Measurements from ENCODE around the gene WDR54. TPM values are rescaled to one million over a fixed set of nuclear protein-coding genes. Genes with fewer than 3 reads are reported as not detected.

Gene WDR54, protein sequence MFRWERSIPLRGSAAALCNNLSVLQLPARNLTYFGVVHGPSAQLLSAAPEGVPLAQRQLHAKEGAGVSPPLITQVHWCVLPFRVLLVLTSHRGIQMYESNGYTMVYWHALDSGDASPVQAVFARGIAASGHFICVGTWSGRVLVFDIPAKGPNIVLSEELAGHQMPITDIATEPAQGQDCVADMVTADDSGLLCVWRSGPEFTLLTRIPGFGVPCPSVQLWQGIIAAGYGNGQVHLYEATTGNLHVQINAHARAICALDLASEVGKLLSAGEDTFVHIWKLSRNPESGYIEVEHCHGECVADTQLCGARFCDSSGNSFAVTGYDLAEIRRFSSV
- 10 to 100 TPM; 93.7 to 96.9 TPM for total RNA-seq

DNA sequence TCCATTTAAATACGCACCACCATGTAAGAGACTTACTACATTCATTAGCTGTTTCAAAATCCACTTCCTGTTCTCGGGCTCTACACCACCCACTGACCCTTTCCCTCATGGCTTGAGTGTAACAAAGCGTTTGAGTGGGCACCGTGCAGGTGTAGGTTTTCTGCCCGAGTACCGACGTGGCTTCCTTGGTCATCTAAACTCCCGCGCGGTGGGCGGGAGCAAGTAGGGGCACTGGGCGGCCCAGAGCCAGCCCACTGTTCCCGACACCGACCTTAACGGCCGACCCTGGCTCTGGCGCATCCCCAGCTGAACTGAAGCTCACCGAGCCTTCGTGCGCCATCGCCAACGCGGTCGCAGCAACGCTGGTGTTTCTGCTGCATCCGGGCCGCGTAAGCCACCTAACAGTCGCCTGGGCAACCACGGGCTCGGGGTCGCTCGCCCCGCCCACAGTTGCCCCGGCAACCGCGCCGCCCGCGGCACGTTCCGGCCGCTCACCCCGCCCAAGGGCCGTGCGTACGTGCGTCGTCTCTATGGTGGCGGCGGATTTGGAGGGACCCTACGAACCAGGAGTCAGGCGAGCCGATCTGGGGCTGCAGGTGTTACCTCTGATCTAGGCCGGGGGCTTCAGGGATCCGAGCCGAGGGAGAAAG is at the start of gene WDR54, which contains the start of gene C2orf81:
Gene WDR54, plus strand, starts transcription at position 510 of the 650 bp plus-strand sequence. CDS start 424 bp downstream, outside the sequence.
Gene C2orf81, minus strand, starts transcription at position 399 of the 650 bp plus-strand sequence. Its CDS starts 59 bp downstream, at position 340.
- ChIA-PET POLR2A (interaction anchor here (0.7 to 2.8 kb wide), 10 partner anchors 8 to 243 kb away, joined by 3 to 14 read pairs (median 4); partner anchors contain the start of genes INO80B and MOB1A), CTCF (interaction anchor here (0.9 to 2.1 kb wide), 7 partner anchors 20 to 111 kb away, joined by 3 to 8 read pairs (median 4); partner anchors contain the start of genes INO80B and WBP1)
- ATAC-seq, result peak; percentile 85
- H3K4me3 Mint-ChIP-seq, result peak within 1 kb of the TSS; percentile 100
- peaks cover 20% of the 10 kb centered on the region for H3K36me3 Mint-ChIP-seq (ENCODE audit: low read depth)
- H3K27me3 Mint-ChIP-seq (ENCODE audit: low read depth), result no peaks in the 10 kb centered on the region
- DNase-seq, result peak; percentile 96
- H3K4me1 Mint-ChIP-seq (ENCODE audit: low read depth), result peaks cover 33% of the 10 kb centered on the region
- H3K9me3 Mint-ChIP-seq (ENCODE audit: insufficient read depth), result no peaks in the 10 kb centered on the region
- peak within 1 kb of the TSS; percentile 100 for H3K27ac Mint-ChIP-seq

DNA sequence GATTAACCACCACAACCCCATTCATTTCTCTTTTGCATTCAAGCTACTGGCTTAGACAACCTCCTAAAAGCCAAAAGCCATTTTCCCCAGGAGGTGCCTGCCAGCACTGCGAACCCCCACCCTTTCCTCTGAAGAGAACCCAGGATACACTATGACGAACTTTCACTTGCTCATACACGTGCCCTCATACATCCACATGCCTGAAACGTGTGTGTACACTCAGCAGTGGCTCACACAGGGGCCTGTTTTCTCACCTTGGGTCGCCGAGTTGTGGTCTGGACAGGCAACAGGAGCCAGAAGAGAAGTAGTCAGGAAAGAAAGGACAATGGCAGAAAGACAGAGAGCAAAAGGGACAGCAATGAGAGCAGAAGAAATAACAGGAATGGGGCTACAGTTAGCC is 48.9 kb upstream of the WDR54 start:
- ATAC-seq, result no peak
- Mint-ChIP-seq H3K9me3 (ENCODE audit: insufficient read depth) (no peaks in the 10 kb centered on the region), H3K36me3 (ENCODE audit: low read depth) (peaks cover 35% of the 10 kb centered on the region), H3K27ac (no peak overlapping the region), H3K4me1 (ENCODE audit: low read depth) (peaks cover 19% of the 10 kb centered on the region), H3K4me3 (no peak overlapping the region), H3K27me3 (ENCODE audit: low read depth) (no peaks in the 10 kb centered on the region)
- ChIA-PET CTCF (interaction anchor here (1.1 to 1.3 kb wide), 2 partner anchors 38 to 123 kb away, joined by 3 read pairs; no protein-coding TSS in a partner anchor), POLR2A (no interaction called here)
- no peak for DNase-seq

DNA sequence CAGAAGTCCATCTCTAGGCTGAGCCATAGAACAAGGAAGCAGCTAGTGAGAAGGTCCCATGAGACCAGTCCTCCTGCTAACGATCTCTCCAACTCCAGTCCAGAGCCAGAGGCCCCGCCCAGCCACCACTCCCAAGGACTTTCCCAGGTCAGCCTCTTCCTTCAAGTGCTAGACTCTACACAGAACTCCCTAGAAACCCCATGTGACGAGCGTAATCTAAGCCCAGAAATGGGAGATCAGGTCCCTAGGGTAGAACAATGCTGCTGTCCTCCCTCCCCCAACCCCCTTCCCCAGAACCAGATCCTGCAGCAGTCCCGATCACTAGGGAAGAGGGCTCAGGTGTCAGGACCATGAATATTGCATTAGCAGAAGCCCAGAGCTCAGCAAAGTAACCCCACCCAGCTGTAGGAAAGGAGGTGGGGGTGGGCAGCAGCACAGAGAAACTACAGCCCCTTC is 48.3 kb upstream of the WDR54 start:
- no peak for DNase-seq
- Mint-ChIP-seq H3K27ac (no peak overlapping the region), H3K4me1 (ENCODE audit: low read depth) (peaks cover 19% of the 10 kb centered on the region), H3K27me3 (ENCODE audit: low read depth) (no peaks in the 10 kb centered on the region), H3K36me3 (ENCODE audit: low read depth) (peaks cover 38% of the 10 kb centered on the region), H3K4me3 (no peak overlapping the region), H3K9me3 (ENCODE audit: insufficient read depth) (no peaks in the 10 kb centered on the region)
- POLR2A ChIA-PET, result no interaction called here
- CTCF ChIA-PET, result interaction anchor here (1.1 to 1.3 kb wide), 2 partner anchors 39 to 124 kb away, joined by 3 read pairs; no protein-coding TSS in a partner anchor
- no peak for ATAC-seq

DNA sequence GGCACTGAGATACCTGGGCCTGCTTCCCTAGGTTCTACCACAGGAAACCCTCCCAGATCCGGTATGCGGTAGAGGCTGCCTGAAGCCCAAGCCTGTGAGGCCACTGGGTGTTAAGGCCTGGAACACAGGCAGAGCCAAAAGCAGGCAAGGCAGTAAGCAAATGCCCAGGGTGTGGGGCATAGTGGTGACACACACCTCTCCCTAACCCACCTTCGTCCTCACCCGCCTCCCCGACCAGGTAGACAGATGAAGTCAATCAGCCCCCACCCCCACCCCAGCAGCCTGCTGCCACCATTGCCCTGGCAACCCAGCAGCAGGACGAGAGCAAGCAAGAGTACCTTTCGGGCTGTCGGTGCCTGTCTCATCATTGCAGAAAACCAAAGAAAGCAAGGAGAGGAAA is 47.5 kb upstream of the WDR54 start:
- Mint-ChIP-seq H3K27ac (no peak overlapping the region), H3K9me3 (ENCODE audit: insufficient read depth) (no peaks in the 10 kb centered on the region), H3K27me3 (ENCODE audit: low read depth) (no peaks in the 10 kb centered on the region), H3K4me3 (no peak overlapping the region), H3K4me1 (ENCODE audit: low read depth) (peaks cover 25% of the 10 kb centered on the region), H3K36me3 (ENCODE audit: low read depth) (peaks cover 38% of the 10 kb centered on the region)
- POLR2A ChIA-PET, result no interaction called here
- CTCF ChIA-PET, result no interaction called here
- ATAC-seq (no peak), DNase-seq (no peak)

DNA sequence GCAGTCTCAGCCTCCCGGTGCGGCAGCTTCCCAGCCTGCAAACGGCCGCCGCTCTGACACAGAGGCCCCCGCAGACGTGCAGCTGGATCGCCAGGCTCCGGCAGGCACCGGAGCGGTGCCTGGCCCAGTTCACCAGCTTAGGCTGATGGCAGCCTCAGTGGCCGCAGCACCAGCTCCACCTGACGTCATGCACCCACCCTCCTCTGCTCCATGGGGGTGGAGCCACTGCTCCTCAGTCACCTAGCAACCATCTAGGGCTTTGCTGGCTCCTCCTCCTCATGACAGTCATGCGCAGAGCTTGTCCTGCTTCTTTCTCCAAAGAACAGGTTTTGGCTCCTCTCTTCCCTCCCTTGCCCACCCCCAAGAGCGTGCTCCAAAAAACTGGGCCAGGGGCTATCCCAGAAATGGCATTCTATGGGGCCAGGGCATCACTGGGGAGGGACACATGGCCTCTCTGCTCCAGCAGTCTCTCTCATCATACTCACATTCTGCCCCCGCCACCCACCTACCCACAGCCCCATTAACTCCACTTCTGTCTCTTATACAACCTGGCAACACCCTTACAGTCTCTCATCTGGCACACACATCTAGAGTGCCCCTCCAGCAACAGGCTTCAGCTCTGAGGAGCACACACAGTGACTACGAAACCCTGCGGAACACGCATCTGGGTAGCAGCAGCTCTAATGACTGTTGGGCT is 46.9 kb upstream of the WDR54 start:
- CTCF ChIA-PET, result interaction anchor here (1.7 kb wide), 1 partner anchor 125 kb away, joined by 3 read pairs; no protein-coding TSS in a partner anchor
- POLR2A ChIA-PET, result no interaction called here
- peak overlapping the region; percentile 14 for H3K27ac Mint-ChIP-seq

DNA sequence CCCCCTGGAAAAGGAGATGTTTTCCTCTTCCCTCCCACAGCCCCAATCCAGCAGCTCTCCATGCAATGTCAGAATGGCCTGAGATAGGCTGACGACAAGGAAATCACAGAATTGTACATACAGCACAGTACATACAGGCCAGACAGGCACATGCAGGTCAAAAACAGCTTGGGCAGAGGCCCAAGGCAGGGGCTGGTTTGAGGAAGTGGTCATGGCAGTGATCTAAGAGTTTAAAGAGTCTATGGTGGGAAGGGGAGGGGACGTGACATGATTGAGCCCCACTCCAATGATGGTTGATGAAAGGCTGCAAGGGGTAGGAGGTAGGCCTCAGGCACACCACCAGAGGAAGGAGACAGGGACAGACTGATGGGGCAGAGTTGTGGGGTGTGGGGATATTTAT is 45.7 kb upstream of the WDR54 start:
- CTCF ChIA-PET, result interaction anchor here (1.7 kb wide), 1 partner anchor 126 kb away, joined by 3 read pairs; no protein-coding TSS in a partner anchor
- Mint-ChIP-seq H3K4me1 (ENCODE audit: low read depth) (peaks cover 41% of the 10 kb centered on the region), H3K36me3 (ENCODE audit: low read depth) (peaks cover 26% of the 10 kb centered on the region), H3K27me3 (ENCODE audit: low read depth) (no peaks in the 10 kb centered on the region), H3K27ac (peak overlapping the region; percentile 27), H3K9me3 (ENCODE audit: insufficient read depth) (no peaks in the 10 kb centered on the region), H3K4me3 (no peak overlapping the region)
- POLR2A ChIA-PET, result interaction anchor here (0.7 kb wide), 1 partner anchor 530 kb away, joined by 3 read pairs; no protein-coding TSS in a partner anchor
- ATAC-seq, result no peak
- no peak for DNase-seq

More for the DNA sequence above, 46.9 kb upstream of the WDR54 start:
- Mint-ChIP-seq H3K4me1 (ENCODE audit: low read depth) (peaks cover 30% of the 10 kb centered on the region), H3K4me3 (no peak overlapping the region), H3K27me3 (ENCODE audit: low read depth) (no peaks in the 10 kb centered on the region), H3K36me3 (ENCODE audit: low read depth) (peaks cover 34% of the 10 kb centered on the region), H3K9me3 (ENCODE audit: insufficient read depth) (no peaks in the 10 kb centered on the region)
- DNase-seq (no peak), ATAC-seq (no peak)

DNA sequence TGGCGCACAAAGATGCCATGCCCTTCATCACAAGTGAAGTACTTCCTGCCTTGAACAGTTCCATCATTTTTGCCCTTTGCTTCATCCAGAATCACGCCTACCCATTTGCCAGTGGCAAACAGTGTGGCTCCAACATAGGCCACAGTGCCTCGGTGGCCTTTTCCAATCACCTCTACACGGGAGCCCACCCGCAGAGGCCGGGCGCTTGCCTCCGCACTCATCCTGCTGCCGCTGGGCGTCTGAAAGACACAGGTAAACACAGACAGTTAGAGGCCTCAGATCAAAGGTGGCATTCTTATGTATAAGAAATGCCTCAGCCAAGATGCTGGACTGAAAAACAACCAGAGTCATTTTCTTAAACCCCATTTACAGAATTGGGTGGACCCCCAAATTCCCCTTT is 43.5 kb upstream of the WDR54 start:
- no peak for DNase-seq
- Mint-ChIP-seq H3K36me3 (ENCODE audit: low read depth) (peaks cover 23% of the 10 kb centered on the region), H3K27me3 (ENCODE audit: low read depth) (no peaks in the 10 kb centered on the region), H3K27ac (no peak overlapping the region), H3K4me1 (ENCODE audit: low read depth) (peaks cover 51% of the 10 kb centered on the region), H3K9me3 (ENCODE audit: insufficient read depth) (no peaks in the 10 kb centered on the region), H3K4me3 (no peak overlapping the region)
- ChIA-PET POLR2A (no interaction called here), CTCF (no interaction called here)
- no peak for ATAC-seq

DNA sequence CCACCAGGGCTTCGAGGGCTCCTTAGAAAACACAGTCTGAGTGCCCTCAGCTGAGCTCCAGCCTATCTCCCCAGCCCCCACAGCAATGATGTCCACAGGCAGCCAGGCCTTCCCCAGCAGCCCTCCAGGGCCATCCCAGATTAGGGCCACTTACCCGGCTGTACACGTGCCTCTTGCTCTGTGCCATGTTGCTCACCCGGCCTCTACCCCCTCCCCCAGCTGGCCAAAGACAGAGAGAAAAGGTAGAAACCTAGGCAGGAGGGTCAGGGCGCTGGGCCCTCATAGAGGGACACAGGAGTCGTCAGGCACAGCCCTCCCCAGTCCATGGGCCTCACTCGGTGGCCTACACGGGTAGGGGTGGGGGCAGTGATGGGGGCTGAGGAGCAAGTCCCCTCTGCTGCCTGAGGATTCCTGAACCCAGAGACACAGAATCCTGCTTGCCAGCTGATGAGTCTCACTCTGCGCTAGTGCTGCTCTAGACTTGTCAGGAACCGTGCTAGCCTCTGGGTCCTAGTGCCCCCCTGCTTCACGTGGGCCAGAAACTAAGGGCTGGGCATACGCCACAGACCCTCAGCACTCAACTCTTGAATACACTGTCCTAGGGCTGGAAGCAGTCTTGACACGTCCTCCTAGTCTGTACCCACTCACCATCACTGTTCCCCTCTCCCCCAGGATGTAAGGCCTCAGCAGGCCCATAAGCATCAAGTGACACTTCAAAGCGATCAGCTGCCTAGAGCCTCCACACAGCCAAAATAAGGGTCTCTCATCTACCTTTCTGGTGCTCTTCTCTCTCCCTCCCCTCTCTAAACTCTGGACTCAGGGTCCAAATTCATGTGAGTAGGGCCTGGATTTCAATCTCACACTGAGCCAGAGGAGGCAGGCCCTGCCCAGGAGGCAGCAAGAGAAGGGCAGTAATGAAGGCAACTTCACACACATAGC is 41.4 kb upstream of the WDR54 start, which contains the start of gene DCTN1:
Gene DCTN1, minus strand, starts transcription at position 461 of the 939 bp plus-strand sequence. Its CDS starts 274 bp downstream, at position 187.
- Mint-ChIP-seq H3K4me3 (no peak within 1 kb of the TSS), H3K36me3 (ENCODE audit: low read depth) (peaks cover 27% of the 10 kb centered on the region), H3K27ac (peak within 1 kb of the TSS; percentile 16), H3K4me1 (ENCODE audit: low read depth) (peaks cover 45% of the 10 kb centered on the region), H3K27me3 (ENCODE audit: low read depth) (no peaks in the 10 kb centered on the region), H3K9me3 (ENCODE audit: insufficient read depth) (no peaks in the 10 kb centered on the region)
- POLR2A ChIA-PET, result interaction anchor here (0.7 kb wide), 1 partner anchor 182 kb away, joined by 3 read pairs; the partner anchor contains the start of gene MTHFD2
- CTCF ChIA-PET, result interaction anchor here (0.8 to 1.7 kb wide), 3 partner anchors 12 to 130 kb away, joined by 4 to 11 read pairs (median 4); no protein-coding TSS in a partner anchor
- DNase-seq (peak; percentile 32), ATAC-seq (peak; percentile 60)

DNA sequence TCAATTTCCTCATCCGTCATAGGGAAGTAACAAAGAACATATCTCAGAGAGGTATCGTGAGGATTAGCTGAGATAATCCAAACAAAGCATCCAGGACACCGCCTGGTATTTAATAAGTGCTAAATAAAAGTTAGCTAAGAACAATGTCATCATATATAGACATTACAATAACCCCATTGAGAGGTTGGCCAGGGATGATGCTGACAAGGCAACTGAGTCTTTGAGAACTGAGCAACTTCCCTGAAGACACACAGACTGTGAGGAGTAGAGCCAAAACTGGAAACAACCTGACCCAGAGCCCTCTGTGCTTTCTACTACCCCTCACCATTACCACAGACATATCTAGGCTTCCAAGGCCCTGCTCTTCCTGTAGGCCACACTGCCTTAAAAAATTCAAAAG is 39.8 kb upstream of the WDR54 start:
- Mint-ChIP-seq H3K4me3 (no peak overlapping the region), H3K27me3 (ENCODE audit: low read depth) (no peaks in the 10 kb centered on the region), H3K27ac (peak overlapping the region; percentile 39), H3K9me3 (ENCODE audit: insufficient read depth) (no peaks in the 10 kb centered on the region), H3K4me1 (ENCODE audit: low read depth) (peaks cover 32% of the 10 kb centered on the region), H3K36me3 (ENCODE audit: low read depth) (peaks cover 18% of the 10 kb centered on the region)
- CTCF ChIA-PET, result interaction anchor here (0.7 to 2.5 kb wide), 4 partner anchors 10 to 203 kb away, joined by 3 to 25 read pairs (median 5); partner anchors contain the start of gene MOB1A
- no peak for DNase-seq
- ATAC-seq, result no peak
- POLR2A ChIA-PET, result interaction anchor here (2.0 kb wide), 1 partner anchor 10 kb away, joined by 6 read pairs; no protein-coding TSS in a partner anchor

DNA sequence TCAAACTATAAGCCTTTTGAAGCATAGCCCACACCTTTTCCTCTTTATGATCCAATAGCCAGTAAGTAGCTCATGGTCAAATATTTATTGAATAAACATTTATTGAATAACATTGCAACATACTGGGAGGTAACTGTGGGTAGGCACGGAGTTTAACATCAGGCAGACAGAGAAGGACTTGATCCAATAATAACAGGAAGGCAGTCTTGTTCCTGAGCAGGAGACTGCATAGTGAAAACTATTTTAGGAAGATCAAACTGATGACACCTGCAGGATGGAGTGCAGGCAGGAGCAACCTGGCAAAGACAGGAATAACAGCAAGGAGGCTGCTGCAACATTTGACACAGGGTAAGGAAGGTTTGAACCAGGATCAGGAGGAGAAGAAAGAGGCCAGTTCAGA is 38.3 kb upstream of the WDR54 start:
- Mint-ChIP-seq H3K9me3 (ENCODE audit: insufficient read depth) (no peaks in the 10 kb centered on the region), H3K4me1 (ENCODE audit: low read depth) (peaks cover 32% of the 10 kb centered on the region), H3K36me3 (ENCODE audit: low read depth) (peaks cover 6% of the 10 kb centered on the region), H3K27ac (no peak overlapping the region), H3K27me3 (ENCODE audit: low read depth) (no peaks in the 10 kb centered on the region), H3K4me3 (no peak overlapping the region)
- CTCF ChIA-PET, result interaction anchor here (2.0 to 2.5 kb wide), 2 partner anchors 9 to 48 kb away, joined by 6 to 25 read pairs; no protein-coding TSS in a partner anchor
- POLR2A ChIA-PET, result interaction anchor here (2.0 kb wide), 1 partner anchor 8 kb away, joined by 6 read pairs; no protein-coding TSS in a partner anchor
- ATAC-seq, result no peak
- DNase-seq, result no peak

All from activated CD8-positive, alpha-beta T cell treated with anti-CD3 and anti-CD28 coated beads, Interleukin-2, amount 10 ng/mL, durations not matched to agents 7 days and 5 days (primary cell).